HEK293 (cell line): ENCODE results near the gene HLA-C.

Experiments
- BCL11B ChIP-seq: fragments of 450-650 bp; formaldehyde crosslinking; IDR thresholded peaks from 2 replicates; pipeline ENCODE4 v1.5.1; 2016; ENCODE audit warnings: low read depth, missing biosample characterization, missing genetic modification characterization
- KLF9 ChIP-seq: fragments of 450-650 bp; formaldehyde crosslinking; IDR thresholded peaks from 2 replicates; pipeline ENCODE4 v1.5.1; 2016; ENCODE audit warnings: missing biosample characterization, missing genetic modification characterization, low read depth
- MZF1 ChIP-seq: fragments of 450-650 bp; formaldehyde crosslinking; IDR thresholded peaks from 2 replicates; pipeline ENCODE4 v1.5.1; 2017; ENCODE audit warnings: missing biosample characterization, missing genetic modification characterization, borderline replicate concordance
- SP2 ChIP-seq: fragments of 450-650 bp; formaldehyde crosslinking; IDR thresholded peaks from 2 replicates; pipeline ENCODE4 v1.5.1; 2016; ENCODE audit warnings: missing biosample characterization, missing genetic modification characterization
- ZNF184 ChIP-seq: fragments of 450-650 bp; IDR thresholded peaks from 2 replicates; pipeline ENCODE4 v1.5.1; 2018; ENCODE audit warnings: missing biosample characterization, mild to moderate bottlenecking, missing genetic modification characterization
- ZNF292 ChIP-seq: fragments of 450-650 bp; formaldehyde crosslinking; IDR thresholded peaks from 2 replicates; pipeline ENCODE4 v1.5.1; 2016; ENCODE audit warnings: low read depth, missing biosample characterization, missing genetic modification characterization, borderline replicate concordance
- ZNF621 ChIP-seq: fragments of 450-650 bp; formaldehyde crosslinking; IDR thresholded peaks from 2 replicates; pipeline ENCODE4 v1.5.1; 2017; ENCODE audit warnings: missing biosample characterization, missing genetic modification characterization
- ZNF670 ChIP-seq: fragments of 450-650 bp; formaldehyde crosslinking; IDR thresholded peaks from 2 replicates; pipeline ENCODE4 v1.5.1; 2016; ENCODE audit warnings: missing biosample characterization, missing genetic modification characterization, low read depth
- ZSCAN16 ChIP-seq: fragments of 450-650 bp; formaldehyde crosslinking; IDR thresholded peaks from 2 replicates; pipeline ENCODE4 v1.5.1; 2016; ENCODE audit warnings: missing biosample characterization, missing genetic modification characterization
- TF ChIP-seq, protein P1 (sequence below): fragments of 450-650 bp; formaldehyde crosslinking; IDR thresholded peaks from 2 replicates; pipeline ENCODE4 v1.5.1; 2016; ENCODE audit warnings: missing biosample characterization, missing genetic modification characterization
- TF ChIP-seq, protein P2 (sequence below): fragments of 450-650 bp; formaldehyde crosslinking; IDR thresholded peaks from 2 replicates; pipeline ENCODE4 v1.5.1; 2016; ENCODE audit warnings: missing biosample characterization, missing genetic modification characterization, borderline replicate concordance
- TF ChIP-seq, protein P3 (sequence below): fragments of 450-650 bp; formaldehyde crosslinking; IDR thresholded peaks from 2 replicates; pipeline ENCODE4 v1.5.1; 2017; ENCODE audit warnings: missing biosample characterization, missing genetic modification characterization
- TF ChIP-seq, protein P4 (sequence below): fragments of 450-650 bp; formaldehyde crosslinking; IDR thresholded peaks from 2 replicates; pipeline ENCODE4 v1.5.1; 2016; ENCODE audit warnings: missing biosample characterization, missing genetic modification characterization, low read depth
- TF ChIP-seq, protein P5 (sequence below): fragments of 450-650 bp; formaldehyde crosslinking; IDR thresholded peaks from 2 replicates; pipeline ENCODE4 v1.5.1; 2016; ENCODE audit warnings: missing biosample characterization, missing genetic modification characterization

DNA sequence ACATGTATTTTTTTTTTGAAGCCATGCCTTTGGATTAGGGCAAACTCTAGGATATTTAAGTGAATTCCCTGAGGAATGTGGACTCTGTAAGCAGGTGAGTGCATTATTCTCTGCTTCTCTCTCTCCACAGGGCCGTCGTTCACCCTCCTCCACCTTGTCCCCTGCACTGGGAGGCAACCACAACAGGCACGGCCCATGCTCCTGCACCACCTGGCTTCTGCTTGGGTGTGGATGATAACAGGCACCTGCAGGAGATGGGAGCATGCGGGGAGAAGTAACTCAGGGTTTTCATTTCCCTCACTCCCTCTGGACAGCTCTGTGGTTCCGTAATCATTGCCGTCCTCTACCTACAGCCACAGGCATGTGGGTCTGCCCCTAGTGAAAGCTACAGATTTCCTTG is 43.4 kb downstream of the HLA-C start:
- no peak for TF ChIP-seq SP2 (tag by site-specific recombination)
- TF ChIP-seq, protein P1, sequence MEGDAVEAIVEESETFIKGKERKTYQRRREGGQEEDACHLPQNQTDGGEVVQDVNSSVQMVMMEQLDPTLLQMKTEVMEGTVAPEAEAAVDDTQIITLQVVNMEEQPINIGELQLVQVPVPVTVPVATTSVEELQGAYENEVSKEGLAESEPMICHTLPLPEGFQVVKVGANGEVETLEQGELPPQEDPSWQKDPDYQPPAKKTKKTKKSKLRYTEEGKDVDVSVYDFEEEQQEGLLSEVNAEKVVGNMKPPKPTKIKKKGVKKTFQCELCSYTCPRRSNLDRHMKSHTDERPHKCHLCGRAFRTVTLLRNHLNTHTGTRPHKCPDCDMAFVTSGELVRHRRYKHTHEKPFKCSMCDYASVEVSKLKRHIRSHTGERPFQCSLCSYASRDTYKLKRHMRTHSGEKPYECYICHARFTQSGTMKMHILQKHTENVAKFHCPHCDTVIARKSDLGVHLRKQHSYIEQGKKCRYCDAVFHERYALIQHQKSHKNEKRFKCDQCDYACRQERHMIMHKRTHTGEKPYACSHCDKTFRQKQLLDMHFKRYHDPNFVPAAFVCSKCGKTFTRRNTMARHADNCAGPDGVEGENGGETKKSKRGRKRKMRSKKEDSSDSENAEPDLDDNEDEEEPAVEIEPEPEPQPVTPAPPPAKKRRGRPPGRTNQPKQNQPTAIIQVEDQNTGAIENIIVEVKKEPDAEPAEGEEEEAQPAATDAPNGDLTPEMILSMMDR (tag by site-specific recombination) = no peak
- no peak for TF ChIP-seq KLF9
- TF ChIP-seq, protein P2, sequence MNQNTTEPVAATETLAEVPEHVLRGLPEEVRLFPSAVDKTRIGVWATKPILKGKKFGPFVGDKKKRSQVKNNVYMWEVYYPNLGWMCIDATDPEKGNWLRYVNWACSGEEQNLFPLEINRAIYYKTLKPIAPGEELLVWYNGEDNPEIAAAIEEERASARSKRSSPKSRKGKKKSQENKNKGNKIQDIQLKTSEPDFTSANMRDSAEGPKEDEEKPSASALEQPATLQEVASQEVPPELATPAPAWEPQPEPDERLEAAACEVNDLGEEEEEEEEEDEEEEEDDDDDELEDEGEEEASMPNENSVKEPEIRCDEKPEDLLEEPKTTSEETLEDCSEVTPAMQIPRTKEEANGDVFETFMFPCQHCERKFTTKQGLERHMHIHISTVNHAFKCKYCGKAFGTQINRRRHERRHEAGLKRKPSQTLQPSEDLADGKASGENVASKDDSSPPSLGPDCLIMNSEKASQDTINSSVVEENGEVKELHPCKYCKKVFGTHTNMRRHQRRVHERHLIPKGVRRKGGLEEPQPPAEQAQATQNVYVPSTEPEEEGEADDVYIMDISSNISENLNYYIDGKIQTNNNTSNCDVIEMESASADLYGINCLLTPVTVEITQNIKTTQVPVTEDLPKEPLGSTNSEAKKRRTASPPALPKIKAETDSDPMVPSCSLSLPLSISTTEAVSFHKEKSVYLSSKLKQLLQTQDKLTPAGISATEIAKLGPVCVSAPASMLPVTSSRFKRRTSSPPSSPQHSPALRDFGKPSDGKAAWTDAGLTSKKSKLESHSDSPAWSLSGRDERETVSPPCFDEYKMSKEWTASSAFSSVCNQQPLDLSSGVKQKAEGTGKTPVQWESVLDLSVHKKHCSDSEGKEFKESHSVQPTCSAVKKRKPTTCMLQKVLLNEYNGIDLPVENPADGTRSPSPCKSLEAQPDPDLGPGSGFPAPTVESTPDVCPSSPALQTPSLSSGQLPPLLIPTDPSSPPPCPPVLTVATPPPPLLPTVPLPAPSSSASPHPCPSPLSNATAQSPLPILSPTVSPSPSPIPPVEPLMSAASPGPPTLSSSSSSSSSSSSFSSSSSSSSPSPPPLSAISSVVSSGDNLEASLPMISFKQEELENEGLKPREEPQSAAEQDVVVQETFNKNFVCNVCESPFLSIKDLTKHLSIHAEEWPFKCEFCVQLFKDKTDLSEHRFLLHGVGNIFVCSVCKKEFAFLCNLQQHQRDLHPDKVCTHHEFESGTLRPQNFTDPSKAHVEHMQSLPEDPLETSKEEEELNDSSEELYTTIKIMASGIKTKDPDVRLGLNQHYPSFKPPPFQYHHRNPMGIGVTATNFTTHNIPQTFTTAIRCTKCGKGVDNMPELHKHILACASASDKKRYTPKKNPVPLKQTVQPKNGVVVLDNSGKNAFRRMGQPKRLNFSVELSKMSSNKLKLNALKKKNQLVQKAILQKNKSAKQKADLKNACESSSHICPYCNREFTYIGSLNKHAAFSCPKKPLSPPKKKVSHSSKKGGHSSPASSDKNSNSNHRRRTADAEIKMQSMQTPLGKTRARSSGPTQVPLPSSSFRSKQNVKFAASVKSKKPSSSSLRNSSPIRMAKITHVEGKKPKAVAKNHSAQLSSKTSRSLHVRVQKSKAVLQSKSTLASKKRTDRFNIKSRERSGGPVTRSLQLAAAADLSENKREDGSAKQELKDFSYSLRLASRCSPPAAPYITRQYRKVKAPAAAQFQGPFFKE = no peak
- no peak for TF ChIP-seq ZNF184 (tag by site-specific recombination)
- TF ChIP-seq, protein P3, sequence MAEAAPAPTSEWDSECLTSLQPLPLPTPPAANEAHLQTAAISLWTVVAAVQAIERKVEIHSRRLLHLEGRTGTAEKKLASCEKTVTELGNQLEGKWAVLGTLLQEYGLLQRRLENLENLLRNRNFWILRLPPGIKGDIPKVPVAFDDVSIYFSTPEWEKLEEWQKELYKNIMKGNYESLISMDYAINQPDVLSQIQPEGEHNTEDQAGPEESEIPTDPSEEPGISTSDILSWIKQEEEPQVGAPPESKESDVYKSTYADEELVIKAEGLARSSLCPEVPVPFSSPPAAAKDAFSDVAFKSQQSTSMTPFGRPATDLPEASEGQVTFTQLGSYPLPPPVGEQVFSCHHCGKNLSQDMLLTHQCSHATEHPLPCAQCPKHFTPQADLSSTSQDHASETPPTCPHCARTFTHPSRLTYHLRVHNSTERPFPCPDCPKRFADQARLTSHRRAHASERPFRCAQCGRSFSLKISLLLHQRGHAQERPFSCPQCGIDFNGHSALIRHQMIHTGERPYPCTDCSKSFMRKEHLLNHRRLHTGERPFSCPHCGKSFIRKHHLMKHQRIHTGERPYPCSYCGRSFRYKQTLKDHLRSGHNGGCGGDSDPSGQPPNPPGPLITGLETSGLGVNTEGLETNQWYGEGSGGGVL = no peak
- no peak for TF ChIP-seq ZNF670 (tag by site-specific recombination)
- TF ChIP-seq, protein P4, sequence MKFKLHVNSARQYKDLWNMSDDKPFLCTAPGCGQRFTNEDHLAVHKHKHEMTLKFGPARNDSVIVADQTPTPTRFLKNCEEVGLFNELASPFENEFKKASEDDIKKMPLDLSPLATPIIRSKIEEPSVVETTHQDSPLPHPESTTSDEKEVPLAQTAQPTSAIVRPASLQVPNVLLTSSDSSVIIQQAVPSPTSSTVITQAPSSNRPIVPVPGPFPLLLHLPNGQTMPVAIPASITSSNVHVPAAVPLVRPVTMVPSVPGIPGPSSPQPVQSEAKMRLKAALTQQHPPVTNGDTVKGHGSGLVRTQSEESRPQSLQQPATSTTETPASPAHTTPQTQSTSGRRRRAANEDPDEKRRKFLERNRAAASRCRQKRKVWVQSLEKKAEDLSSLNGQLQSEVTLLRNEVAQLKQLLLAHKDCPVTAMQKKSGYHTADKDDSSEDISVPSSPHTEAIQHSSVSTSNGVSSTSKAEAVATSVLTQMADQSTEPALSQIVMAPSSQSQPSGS (tag by site-specific recombination) = no peak
- no peak for TF ChIP-seq ZNF292
- TF ChIP-seq BCL11B (tag by site-specific recombination) = no peak
- TF ChIP-seq, protein P5, sequence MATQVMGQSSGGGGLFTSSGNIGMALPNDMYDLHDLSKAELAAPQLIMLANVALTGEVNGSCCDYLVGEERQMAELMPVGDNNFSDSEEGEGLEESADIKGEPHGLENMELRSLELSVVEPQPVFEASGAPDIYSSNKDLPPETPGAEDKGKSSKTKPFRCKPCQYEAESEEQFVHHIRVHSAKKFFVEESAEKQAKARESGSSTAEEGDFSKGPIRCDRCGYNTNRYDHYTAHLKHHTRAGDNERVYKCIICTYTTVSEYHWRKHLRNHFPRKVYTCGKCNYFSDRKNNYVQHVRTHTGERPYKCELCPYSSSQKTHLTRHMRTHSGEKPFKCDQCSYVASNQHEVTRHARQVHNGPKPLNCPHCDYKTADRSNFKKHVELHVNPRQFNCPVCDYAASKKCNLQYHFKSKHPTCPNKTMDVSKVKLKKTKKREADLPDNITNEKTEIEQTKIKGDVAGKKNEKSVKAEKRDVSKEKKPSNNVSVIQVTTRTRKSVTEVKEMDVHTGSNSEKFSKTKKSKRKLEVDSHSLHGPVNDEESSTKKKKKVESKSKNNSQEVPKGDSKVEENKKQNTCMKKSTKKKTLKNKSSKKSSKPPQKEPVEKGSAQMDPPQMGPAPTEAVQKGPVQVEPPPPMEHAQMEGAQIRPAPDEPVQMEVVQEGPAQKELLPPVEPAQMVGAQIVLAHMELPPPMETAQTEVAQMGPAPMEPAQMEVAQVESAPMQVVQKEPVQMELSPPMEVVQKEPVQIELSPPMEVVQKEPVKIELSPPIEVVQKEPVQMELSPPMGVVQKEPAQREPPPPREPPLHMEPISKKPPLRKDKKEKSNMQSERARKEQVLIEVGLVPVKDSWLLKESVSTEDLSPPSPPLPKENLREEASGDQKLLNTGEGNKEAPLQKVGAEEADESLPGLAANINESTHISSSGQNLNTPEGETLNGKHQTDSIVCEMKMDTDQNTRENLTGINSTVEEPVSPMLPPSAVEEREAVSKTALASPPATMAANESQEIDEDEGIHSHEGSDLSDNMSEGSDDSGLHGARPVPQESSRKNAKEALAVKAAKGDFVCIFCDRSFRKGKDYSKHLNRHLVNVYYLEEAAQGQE (tag by site-specific recombination) = no peak
- TF ChIP-seq MZF1 (tag by site-specific recombination) = no peak
- no peak for TF ChIP-seq ZNF621
- no peak for TF ChIP-seq ZSCAN16 (tag by site-specific recombination)
